AG10803 (cell line): Measurements from ENCODE around the gene ERCC3.
A peak's percentile ranks its signal among the peaks of the same experiment; 100 is the strongest.
"Not testable (repeated sequence)": the region's sequence is repeated elsewhere in the genome, so short reads cannot be mapped to it uniquely, and the experiment has no call there.

ENCODE experiments used
- DNase-seq: peaks from one replicate; pipeline ENCODE4 v3.0.0; 2010; ENCODE audit warnings: low read depth
- H3K4me3 ChIP-seq: 2 replicates; pipeline ENCODE4 v1.5.1; 2011; ENCODE audit warnings: mild to moderate bottlenecking, low read length, control low read depth
- TF ChIP-seq, protein P1 (sequence below): conservative IDR thresholded peaks from 2 replicates; pipeline ENCODE4 v1.5.1; 2011; ENCODE audit warnings: mild to moderate bottlenecking, low read length, control low read depth, inconsistent platforms

ERCC3 gene

DNA sequence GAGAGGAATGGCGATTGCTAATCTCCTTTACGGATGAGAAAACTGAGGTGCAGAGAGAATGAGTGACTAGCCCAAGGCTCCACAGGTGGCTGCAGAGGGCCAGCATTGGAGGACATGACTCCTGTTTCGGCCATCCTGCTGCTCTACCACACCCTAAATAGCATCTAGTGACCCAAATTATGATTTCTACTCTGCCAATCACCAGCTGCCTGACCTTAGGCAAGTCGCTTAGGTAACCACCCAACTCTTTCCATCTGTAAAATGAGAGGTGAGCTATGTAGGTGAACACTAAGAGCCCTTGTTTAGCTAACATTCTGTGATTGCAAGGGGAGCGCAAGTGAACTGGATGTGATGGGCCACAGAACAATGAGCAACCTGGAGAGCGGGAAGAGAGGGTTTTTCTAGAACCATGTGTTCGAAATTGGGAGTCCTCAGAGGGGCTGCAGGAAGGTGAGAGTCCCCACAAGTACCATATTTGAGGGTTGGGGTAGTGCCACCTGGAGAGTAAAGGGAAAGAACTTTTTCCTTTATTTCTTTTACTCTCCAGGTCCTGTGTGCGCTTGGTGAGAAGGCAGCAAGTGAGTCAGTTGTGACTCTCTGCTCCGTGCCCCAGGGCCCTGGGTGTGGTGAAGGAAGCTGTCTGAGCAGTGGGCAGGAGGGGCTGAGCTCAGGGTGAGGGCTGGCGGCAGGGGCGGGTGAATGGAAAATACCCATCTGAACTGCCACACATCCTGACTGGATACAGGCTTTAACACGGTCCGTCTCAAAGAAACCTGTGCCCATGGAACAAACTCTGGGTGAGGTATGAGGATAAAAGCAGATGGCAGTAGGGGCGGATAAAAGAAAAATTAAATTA lies 76.2 kb downstream of the ERCC3 start:
- DNase-seq, result no peak
- H3K4me3 ChIP-seq, result no peak overlapping the region
- TF ChIP-seq, protein P1, sequence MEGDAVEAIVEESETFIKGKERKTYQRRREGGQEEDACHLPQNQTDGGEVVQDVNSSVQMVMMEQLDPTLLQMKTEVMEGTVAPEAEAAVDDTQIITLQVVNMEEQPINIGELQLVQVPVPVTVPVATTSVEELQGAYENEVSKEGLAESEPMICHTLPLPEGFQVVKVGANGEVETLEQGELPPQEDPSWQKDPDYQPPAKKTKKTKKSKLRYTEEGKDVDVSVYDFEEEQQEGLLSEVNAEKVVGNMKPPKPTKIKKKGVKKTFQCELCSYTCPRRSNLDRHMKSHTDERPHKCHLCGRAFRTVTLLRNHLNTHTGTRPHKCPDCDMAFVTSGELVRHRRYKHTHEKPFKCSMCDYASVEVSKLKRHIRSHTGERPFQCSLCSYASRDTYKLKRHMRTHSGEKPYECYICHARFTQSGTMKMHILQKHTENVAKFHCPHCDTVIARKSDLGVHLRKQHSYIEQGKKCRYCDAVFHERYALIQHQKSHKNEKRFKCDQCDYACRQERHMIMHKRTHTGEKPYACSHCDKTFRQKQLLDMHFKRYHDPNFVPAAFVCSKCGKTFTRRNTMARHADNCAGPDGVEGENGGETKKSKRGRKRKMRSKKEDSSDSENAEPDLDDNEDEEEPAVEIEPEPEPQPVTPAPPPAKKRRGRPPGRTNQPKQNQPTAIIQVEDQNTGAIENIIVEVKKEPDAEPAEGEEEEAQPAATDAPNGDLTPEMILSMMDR, result no peak

DNA sequence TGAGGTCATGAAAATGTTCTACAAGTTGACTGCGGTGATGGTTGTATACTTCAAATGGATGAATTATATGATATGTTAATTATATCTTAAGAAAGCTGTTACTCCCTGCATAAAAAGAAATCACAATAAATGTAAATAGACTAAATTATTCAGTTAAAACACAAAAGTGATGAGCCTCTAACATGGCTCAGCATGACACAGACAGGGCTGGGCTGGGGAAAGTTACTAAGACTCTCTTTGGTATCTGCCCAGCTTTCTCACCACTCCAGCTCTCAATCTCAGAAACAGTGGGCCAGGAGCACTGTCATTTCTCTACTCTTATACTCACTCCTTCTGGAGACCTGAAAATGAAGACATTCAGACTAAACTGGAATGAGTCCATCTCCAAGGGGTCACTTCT lies 77.4 kb downstream of the ERCC3 start:
- H3K4me3 ChIP-seq, result no peak overlapping the region
- no peak for DNase-seq
- TF ChIP-seq, protein P1, result no peak

DNA sequence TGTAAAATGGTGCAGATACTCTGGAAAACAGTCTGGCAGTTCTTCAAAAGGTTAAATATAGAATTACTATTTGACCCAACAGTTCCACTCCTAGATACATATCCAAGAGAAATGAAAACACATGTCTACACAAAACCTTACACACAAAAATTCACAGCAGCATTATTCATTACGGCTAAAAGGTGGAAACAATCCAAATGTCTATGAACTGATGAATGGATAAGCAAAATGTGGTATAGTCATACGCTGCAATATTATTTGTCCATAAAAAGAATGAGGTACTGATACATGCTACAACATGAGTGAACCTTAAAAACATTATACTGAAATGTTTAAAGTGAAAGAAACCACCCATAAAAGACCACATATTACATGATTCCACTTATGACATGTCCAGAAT lies 77.8 kb downstream of the ERCC3 start:
- DNase-seq, result no peak
- H3K4me3 ChIP-seq, result no peak overlapping the region
- TF ChIP-seq, protein P1, result no peak

DNA sequence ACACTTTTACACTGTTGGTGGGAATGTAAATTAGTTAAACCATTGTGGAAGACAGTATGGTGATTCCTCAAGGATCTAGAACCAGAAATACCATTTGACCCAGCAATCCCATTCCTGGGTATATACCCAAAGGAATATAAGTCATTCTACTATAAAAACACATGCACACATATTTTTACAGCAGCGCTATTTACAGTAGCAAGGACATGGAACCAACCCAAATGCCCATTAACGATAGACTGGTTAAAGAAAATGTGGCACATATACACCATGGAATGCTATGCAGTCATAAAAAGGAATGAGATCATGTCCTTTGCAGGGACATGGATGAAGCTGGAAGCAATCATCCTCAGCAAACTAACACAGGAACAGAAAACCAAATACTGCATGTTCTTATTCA lies 79.7 kb downstream of the ERCC3 start:
- H3K4me3 ChIP-seq, DNase-seq: not testable (repeated sequence)

DNA sequence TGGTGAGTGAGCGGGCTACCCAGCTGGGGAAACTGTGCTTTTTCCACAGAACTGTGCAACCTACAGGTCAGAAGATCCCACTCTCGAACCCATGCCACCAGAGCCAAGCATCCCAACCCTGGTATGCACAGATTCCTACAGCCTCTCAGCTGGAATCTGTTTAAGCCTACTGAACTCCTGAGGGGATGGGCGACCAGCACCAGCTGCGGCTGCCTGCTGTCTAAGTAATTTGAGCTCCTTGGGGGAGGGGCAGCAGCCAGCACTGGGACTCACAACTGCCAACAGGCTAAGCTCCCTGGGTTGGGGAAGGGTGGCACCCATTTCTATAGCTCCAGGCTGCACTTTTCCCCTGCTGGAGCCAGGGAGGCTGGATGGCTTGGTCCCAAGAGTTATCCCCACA lies 85.6 kb downstream of the ERCC3 start:
- no peak overlapping the region for H3K4me3 ChIP-seq
- DNase-seq, result peak; percentile 33
- TF ChIP-seq, protein P1, result no peak
